ENCODE data around the gene ACTN3. TPM values are rescaled to one million over a fixed set of nuclear protein-coding genes. Genes with fewer than 3 reads are reported as not detected.
"Not testable (repeated sequence)": the region's sequence is repeated elsewhere in the genome, so short reads cannot be mapped to it uniquely, and the experiment has no call there.

Gene ACTN3
- total RNA-seq, 1 donor from 2014 or later: not detected

GRCh38 chr11:66600631-66601233 lies 54.0 kb downstream of the ACTN3 start:
- DNase-seq: no peak

- no peak for DNase-seq
Observed at GRCh38 chr11:66603072-66603471, 56.4 kb downstream of the ACTN3 start.

- no peak for DNase-seq
Observed at GRCh38 chr11:66604155-66604554, 57.5 kb downstream of the ACTN3 start.

- DNase-seq: not testable (repeated sequence)
Observed at GRCh38 chr11:66606608-66607007, 59.9 kb downstream of the ACTN3 start.

GRCh38 chr11:66607126-66607834 lies 60.6 kb downstream of the ACTN3 start:
- no peak for DNase-seq

- no peak for DNase-seq
Observed at GRCh38 chr11:66609721-66610617, 63.3 kb downstream of the ACTN3 start.

GRCh38 chr11:66612458-66612857 lies 65.8 kb downstream of the ACTN3 start:
- no peak for DNase-seq

Other genes starting within 250 kb of the ACTN3 start
- gene CD248, start 229.9 kb upstream of the ACTN3 start, total RNA-seq: 1.1 TPM
- gene RIN1, start 210.5 kb upstream of the ACTN3 start, total RNA-seq: 0.47 TPM
- 17.6 TPM for gene BRMS1, start 201.8 kb upstream of the ACTN3 start, total RNA-seq
- gene B4GAT1, start 199.3 kb upstream of the ACTN3 start, total RNA-seq: 63.2 TPM
- gene SLC29A2, start 175.1 kb upstream of the ACTN3 start, total RNA-seq: 1.4 TPM
- 0.16 TPM for gene NPAS4, start 125.9 kb upstream of the ACTN3 start, total RNA-seq
- gene MRPL11, start 108.1 kb upstream of the ACTN3 start, total RNA-seq: 13.9 TPM
- gene PELI3, start 80.0 kb upstream of the ACTN3 start, total RNA-seq: 19.5 TPM
- gene DPP3, start 66.5 kb upstream of the ACTN3 start, total RNA-seq: 35.2 TPM
- 43.2 TPM for gene BBS1, start 36.3 kb upstream of the ACTN3 start, total RNA-seq
- 5.1 TPM for gene ZDHHC24, start 855 bp upstream of the ACTN3 start, total RNA-seq
- 39.1 TPM for gene CTSF, start 21.7 kb downstream of the ACTN3 start, total RNA-seq
- 0.62 TPM for gene CCDC87, start 46.2 kb downstream of the ACTN3 start, total RNA-seq
- 22.0 TPM for gene CCS, start 46.3 kb downstream of the ACTN3 start, total RNA-seq
- 31.8 TPM for gene RBM14, start 69.7 kb downstream of the ACTN3 start, total RNA-seq
- 133 TPM for gene RBM4, start 91.8 kb downstream of the ACTN3 start, total RNA-seq
- gene RBM4B, start 131.0 kb downstream of the ACTN3 start, total RNA-seq: 94.5 TPM
- gene SPTBN2, start 182.3 kb downstream of the ACTN3 start, total RNA-seq: 105 TPM

Data from occipital lobe (tissue), 2 donors.